Activated T-helper 17 cell treated with anti-CD3 and anti-CD28 coated beads, Interleukin-2, amount 50 U/mL, for 72 hours (primary cell): ENCODE data around the gene RPTN. TPM values are rescaled to one million over a fixed set of nuclear protein-coding genes. Genes with fewer than 3 reads are reported as not detected.

Experiments
- ATAC-seq: fragments of 150-1000 bp; cut with Tn5 transposase; replicated peaks from 2 replicates; pipeline ENCODE4 v1.10.0; 2021; ENCODE audit warnings: mild to moderate bottlenecking, moderate library complexity
- H3K27ac Mint-ChIP-seq: one replicate; pipeline ENCODE4 v1.8.0; 2022; ENCODE audit warnings: mixed read lengths
- H3K27me3 Mint-ChIP-seq: one replicate; pipeline ENCODE4 v1.8.0; 2022; ENCODE audit warnings: mixed read lengths
- H3K36me3 Mint-ChIP-seq: one replicate; pipeline ENCODE4 v1.8.0; 2022; ENCODE audit warnings: low read depth, mild to moderate bottlenecking, mixed read lengths
- H3K4me1 Mint-ChIP-seq: one replicate; pipeline ENCODE4 v1.8.0; 2022; ENCODE audit warnings: mixed read lengths
- H3K4me3 Mint-ChIP-seq: one replicate; pipeline ENCODE4 v1.8.0; 2022; ENCODE audit warnings: mild to moderate bottlenecking, mixed read lengths
- H3K9me3 Mint-ChIP-seq: one replicate; pipeline ENCODE4 v1.8.0; 2022; ENCODE audit warnings: mixed read lengths
- total RNA-seq, 2 donors: library from RNA; stranded (reverse); gene quantifications; one replicate each; pipeline ENCODE4 v1.2.3, GENCODE V29; 2022

The RPTN gene
- total RNA-seq, 2 donors from 2014 or later: not detected

GRCh38 chr1:152110860-152111514 lies 48.0 kb downstream of the RPTN start:
- H3K4me1 Mint-ChIP-seq: no peaks in the 10 kb centered on the region
- H3K36me3 Mint-ChIP-seq: peaks cover 8% of the 10 kb centered on the region
- H3K4me3 Mint-ChIP-seq: no peak overlapping the region
- peaks cover 4% of the 10 kb centered on the region for H3K9me3 Mint-ChIP-seq
- ATAC-seq: peak; percentile 62
- peaks cover 6% of the 10 kb centered on the region for H3K27me3 Mint-ChIP-seq
- no peak overlapping the region for H3K27ac Mint-ChIP-seq

DNA sequence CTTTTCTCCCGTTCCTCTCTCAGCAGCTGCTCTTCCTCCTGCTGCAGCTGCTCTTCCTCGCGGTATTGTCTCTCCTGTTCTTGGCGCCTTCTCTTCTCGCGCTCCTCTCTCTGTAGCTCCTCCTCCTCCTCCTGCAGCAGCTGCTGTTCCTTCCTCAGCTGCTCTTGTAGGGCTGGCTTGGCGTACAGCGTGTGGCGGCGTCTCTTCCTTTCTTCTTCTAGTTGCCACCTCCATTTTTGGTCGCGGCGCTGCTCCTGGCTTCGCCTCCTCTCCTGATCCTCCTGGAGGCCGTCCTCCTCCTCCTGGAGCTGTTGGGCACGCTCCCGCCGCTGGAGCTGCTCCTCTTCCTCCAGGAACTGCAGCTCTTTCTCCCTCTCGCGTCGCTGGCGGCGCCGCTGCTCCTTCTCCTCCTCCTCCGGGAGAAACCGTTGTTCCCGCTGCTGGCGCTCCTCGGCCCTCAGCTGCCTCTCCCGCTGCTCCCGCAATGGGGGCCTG lies 48.6 kb downstream of the RPTN start:
- Mint-ChIP-seq H3K36me3 (peaks cover 8% of the 10 kb centered on the region), H3K9me3 (peaks cover 4% of the 10 kb centered on the region), H3K27me3 (peaks cover 7% of the 10 kb centered on the region), H3K4me3 (no peak overlapping the region), H3K27ac (no peak overlapping the region), H3K4me1 (no peaks in the 10 kb centered on the region)
- peak; percentile 75 for ATAC-seq

- ATAC-seq: no peak
- Mint-ChIP-seq H3K4me1 (no peaks in the 10 kb centered on the region), H3K27ac (no peak overlapping the region), H3K4me3 (no peak overlapping the region), H3K27me3 (peaks cover 11% of the 10 kb centered on the region), H3K36me3 (peaks cover 8% of the 10 kb centered on the region), H3K9me3 (peaks cover 4% of the 10 kb centered on the region)
Observed at GRCh38 chr1:152109998-152110294, 49.1 kb downstream of the RPTN start.

DNA sequence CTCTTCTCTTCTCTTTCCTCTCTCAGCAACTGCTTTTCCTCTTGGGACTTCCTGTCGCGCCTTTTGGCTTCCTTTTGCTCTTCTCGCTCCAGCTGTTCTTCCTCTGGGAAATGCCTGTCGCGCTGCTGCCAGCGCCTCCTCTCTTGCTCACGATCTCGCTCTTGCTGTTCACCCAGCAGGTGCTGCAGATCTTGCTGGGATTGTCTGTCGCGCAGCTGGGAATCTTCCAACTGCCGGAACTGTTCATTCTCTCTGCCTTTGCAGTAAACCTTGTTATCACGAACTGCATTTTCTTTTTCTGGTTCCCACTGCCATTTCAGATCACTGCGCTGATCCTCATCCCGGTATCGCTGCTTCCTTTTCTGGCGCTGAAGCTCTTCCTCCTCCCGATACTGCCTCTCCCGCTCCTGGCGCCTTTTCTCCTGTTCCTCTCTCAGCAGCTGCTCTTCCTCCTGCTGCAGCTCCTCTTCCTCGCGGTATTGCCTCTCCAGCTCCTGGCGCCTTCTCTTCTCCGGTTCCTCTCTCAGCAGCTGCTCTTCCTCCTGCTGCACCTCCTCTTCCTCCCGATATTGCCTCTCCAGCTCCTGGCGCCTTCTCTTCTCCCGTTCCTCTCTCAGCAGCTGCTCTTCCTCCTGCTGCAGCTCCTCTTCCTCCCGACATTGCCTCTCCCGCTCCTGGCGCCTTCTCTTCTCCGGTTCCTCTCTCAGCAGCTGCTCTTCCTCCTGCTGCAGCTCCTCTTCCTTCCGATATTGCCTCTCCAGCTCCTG lies 49.6 kb downstream of the RPTN start:
- Mint-ChIP-seq H3K36me3 (peaks cover 8% of the 10 kb centered on the region), H3K27ac (no peak overlapping the region), H3K27me3 (peaks cover 11% of the 10 kb centered on the region), H3K4me3 (no peak overlapping the region), H3K4me1 (no peaks in the 10 kb centered on the region), H3K9me3 (peaks cover 4% of the 10 kb centered on the region)
- no peak for ATAC-seq

- peaks cover 8% of the 10 kb centered on the region for H3K36me3 Mint-ChIP-seq
- peaks cover 12% of the 10 kb centered on the region for H3K27me3 Mint-ChIP-seq
- no peaks in the 10 kb centered on the region for H3K4me1 Mint-ChIP-seq
- peaks cover 4% of the 10 kb centered on the region for H3K9me3 Mint-ChIP-seq
- ATAC-seq: no peak
- no peak overlapping the region for H3K4me3 Mint-ChIP-seq
- no peak overlapping the region for H3K27ac Mint-ChIP-seq
Observed at GRCh38 chr1:152108882-152109222, 50.2 kb downstream of the RPTN start.

DNA sequence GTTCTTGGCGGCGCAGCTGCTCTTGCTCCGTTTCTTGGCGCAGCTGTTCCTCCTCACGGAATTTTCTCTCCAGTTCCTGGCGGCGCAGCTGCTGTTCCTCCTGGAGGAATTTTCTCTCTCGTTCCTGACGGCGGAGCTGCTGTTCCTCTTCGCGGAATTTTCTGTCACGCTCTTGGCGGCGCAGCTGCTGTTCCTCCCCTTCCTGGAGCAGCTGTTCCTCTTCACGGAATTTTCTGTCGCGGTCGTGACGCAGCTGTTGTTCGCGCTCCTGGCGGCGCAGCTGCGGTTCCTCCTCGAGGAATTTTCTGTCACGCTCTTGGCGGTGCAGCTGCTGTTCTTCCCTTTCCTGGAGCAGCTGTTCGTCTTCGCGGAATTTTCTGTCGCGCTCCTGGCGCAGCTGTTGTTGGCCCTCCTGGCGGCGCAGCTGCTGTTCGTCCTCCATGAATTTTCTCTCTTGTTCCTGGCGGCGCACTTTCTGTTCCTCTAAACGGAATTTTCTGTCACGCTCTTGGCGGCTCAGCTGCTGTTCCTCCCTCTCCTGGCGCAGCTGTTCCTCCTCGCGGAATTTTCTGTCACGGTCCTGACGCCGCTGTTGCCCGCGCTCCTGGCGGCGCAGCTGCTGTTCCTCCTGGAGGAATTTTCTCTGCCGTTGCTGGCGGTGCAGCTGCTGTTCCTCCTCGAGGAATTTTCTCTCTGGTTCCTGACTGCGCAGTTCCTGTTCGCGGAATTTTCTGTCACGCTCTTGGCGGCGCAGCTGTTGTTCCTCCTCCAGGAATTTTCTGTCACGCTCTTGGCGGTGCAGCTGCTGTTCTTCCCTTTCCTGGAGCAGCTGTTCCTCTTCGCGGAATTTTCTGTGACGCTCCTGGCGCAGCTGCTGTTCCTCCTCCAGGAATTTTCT lies 50.8 kb downstream of the RPTN start:
- Mint-ChIP-seq H3K27me3 (peaks cover 17% of the 10 kb centered on the region), H3K9me3 (peaks cover 4% of the 10 kb centered on the region), H3K36me3 (peaks cover 8% of the 10 kb centered on the region), H3K4me1 (no peaks in the 10 kb centered on the region), H3K4me3 (no peak overlapping the region), H3K27ac (no peak overlapping the region)
- ATAC-seq: no peak

GRCh38 chr1:152107031-152107983 lies 51.7 kb downstream of the RPTN start:
- ATAC-seq: no peak
- Mint-ChIP-seq H3K36me3 (peaks cover 8% of the 10 kb centered on the region), H3K9me3 (peaks cover 4% of the 10 kb centered on the region), H3K4me3 (no peak overlapping the region), H3K27ac (no peak overlapping the region), H3K4me1 (no peaks in the 10 kb centered on the region), H3K27me3 (peaks cover 21% of the 10 kb centered on the region)

- H3K36me3 Mint-ChIP-seq: peaks cover 8% of the 10 kb centered on the region
- H3K9me3 Mint-ChIP-seq: peaks cover 4% of the 10 kb centered on the region
- no peak overlapping the region for H3K4me3 Mint-ChIP-seq
- no peak for ATAC-seq
- no peaks in the 10 kb centered on the region for H3K4me1 Mint-ChIP-seq
- H3K27me3 Mint-ChIP-seq: peaks cover 38% of the 10 kb centered on the region
- no peak overlapping the region for H3K27ac Mint-ChIP-seq
Observed at GRCh38 chr1:152104854-152105253, 54.2 kb downstream of the RPTN start.

Other genes starting within 250 kb of the RPTN start
- 10 to 100 TPM; 26.6 to 33.0 TPM for gene THEM4, start 249.7 kb downstream of the RPTN start, total RNA-seq
- gene S100A10, start 165.4 kb downstream of the RPTN start, total RNA-seq: 100 to 1,000 TPM; 181 to 377 TPM
- 100 to 1,000 TPM; 230 to 302 TPM for gene S100A11, start 122.2 kb downstream of the RPTN start, total RNA-seq
- not detected for gene TCHHL1, start 70.2 kb downstream of the RPTN start, total RNA-seq
- under 1 TPM; 0.03 to 0.11 TPM for gene TCHH, start 43.8 kb downstream of the RPTN start, total RNA-seq
- gene HRNR, start 65.0 kb upstream of the RPTN start, total RNA-seq: not detected
- not detected for gene FLG, start 166.0 kb upstream of the RPTN start, total RNA-seq
- not detected for gene FLG2, start 200.8 kb upstream of the RPTN start, total RNA-seq